MM.1S (cell line): ENCODE data around the gene MEX3D.

Experiments used
- EZH2 ChIP-seq: fragments of 300-600 bp; sonication (generic); optimal IDR thresholded peaks from 2 replicates; pipeline ENCODE3; 2017; ENCODE audit warnings: low read depth, mild to moderate bottlenecking, antibody characterized with exemption, low read length, mixed read lengths
- EZH2phosphoT487 ChIP-seq: fragments of 300-600 bp; sonication (generic); IDR thresholded peaks from 2 replicates; pipeline ENCODE4 v1.6.1; 2018; ENCODE audit warnings: antibody characterized with exemption, low read length
- TF ChIP-seq, protein P1 (sequence below): fragments of 300-600 bp; sonication (generic); IDR thresholded peaks from 2 replicates; pipeline ENCODE4 v1.5.1; 2016; ENCODE audit warnings: antibody characterized with exemption, low read length, mixed read lengths

- TF ChIP-seq, protein P1, sequence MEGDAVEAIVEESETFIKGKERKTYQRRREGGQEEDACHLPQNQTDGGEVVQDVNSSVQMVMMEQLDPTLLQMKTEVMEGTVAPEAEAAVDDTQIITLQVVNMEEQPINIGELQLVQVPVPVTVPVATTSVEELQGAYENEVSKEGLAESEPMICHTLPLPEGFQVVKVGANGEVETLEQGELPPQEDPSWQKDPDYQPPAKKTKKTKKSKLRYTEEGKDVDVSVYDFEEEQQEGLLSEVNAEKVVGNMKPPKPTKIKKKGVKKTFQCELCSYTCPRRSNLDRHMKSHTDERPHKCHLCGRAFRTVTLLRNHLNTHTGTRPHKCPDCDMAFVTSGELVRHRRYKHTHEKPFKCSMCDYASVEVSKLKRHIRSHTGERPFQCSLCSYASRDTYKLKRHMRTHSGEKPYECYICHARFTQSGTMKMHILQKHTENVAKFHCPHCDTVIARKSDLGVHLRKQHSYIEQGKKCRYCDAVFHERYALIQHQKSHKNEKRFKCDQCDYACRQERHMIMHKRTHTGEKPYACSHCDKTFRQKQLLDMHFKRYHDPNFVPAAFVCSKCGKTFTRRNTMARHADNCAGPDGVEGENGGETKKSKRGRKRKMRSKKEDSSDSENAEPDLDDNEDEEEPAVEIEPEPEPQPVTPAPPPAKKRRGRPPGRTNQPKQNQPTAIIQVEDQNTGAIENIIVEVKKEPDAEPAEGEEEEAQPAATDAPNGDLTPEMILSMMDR: no peak
- TF ChIP-seq EZH2phosphoT487: no peak
- no peak for TF ChIP-seq EZH2
Observed at GRCh38 chr19:1518471-1518870, 49.7 kb downstream of the MEX3D start.
